ENCODE data around the gene APPBP2.
A peak's percentile ranks its signal among the peaks of the same experiment; 100 is the strongest.
"Not testable (repeated sequence)": the region's sequence is repeated elsewhere in the genome, so short reads cannot be mapped to it uniquely, and the experiment has no call there.

The APPBP2 gene, protein sequence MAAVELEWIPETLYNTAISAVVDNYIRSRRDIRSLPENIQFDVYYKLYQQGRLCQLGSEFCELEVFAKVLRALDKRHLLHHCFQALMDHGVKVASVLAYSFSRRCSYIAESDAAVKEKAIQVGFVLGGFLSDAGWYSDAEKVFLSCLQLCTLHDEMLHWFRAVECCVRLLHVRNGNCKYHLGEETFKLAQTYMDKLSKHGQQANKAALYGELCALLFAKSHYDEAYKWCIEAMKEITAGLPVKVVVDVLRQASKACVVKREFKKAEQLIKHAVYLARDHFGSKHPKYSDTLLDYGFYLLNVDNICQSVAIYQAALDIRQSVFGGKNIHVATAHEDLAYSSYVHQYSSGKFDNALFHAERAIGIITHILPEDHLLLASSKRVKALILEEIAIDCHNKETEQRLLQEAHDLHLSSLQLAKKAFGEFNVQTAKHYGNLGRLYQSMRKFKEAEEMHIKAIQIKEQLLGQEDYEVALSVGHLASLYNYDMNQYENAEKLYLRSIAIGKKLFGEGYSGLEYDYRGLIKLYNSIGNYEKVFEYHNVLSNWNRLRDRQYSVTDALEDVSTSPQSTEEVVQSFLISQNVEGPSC

DNA sequence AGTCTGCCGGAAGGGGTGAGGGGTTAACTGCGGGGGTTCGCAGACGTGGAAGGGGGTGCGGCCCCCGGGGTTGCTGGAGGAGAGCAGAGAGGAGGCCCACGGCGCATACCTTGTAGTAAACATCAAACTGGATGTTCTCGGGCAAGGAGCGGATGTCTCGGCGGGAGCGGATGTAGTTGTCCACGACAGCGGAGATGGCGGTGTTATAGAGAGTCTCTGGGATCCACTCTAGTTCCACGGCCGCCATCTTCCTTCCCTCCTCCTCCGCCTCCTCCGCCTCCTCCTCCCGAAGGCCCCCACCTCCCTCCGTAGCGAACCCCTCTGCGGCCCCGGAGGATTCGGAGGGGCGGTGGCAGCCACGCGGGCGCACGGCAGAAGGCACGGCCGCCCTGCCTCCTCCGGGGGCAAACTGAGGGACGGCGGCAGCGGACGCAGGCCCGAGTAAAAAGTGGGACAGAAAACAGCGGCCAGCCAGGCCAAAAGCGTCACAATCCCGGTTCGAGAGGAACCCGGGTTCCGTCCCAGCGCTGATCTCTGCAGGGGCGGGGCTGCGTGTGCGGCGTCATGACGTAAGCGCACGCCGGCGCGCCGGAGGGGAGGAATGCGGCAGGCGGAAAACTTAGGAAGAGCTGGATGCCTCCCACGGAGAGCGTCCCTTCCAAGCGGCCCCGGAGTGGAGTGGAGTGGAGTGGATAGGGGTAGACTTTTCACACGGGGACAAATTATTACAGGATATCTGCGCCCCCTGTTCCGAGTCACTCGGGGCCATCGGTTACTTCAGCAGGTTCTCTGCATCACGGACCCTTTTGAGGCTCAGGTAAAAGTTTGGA lies at the start of gene APPBP2:
TSS of gene APPBP2 (minus strand) at position 558 of the 830 bp plus-strand sequence. CDS start at position 247, 311 bp downstream.
- intact Hi-C loops (cut with DNase I): loop anchor here (10.0 kb wide), 2 partner anchors 79 to 81 kb away; partner anchors contain the start of gene PPM1D

DNA sequence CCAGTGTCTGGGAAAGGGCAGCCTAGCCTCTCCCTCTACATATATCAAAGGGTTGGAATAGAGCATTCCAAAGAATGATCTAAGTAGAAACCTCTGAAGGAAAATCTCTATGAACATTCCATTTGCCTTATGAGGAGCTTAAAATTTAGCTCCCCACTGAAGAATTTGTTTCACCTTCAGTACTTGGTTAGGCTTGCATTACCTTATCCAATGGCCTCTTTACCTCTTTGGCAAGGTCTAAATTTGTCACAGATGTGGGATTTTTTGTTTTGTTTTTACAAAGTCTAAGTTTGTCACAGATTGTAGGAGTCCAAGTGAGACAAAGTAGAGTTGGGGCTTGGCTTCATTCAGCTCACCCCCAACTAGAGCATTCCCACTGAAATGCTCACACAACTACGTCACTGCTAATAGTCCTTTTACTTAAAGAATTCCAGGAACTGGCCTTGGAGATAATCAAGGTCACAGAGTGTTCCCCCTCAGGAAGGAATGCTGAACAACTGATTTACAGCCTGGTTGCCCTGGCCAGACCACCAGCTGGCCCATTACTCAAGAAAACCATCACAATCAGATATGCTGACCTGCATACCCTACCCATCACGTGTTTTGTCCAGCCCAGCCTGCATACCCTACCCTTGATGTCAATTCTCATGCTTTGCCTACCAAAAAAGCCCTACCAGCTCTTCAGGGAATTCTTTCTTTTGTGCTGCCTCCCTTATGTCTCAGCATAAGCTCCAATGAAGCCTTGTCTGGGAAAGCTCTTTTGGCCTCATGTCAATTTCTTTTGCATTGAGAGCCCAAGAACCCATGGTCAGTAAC lies 47.4 kb upstream of the APPBP2 start:
- intact Hi-C loops (cut with DNase I): loop anchor here (5.0 kb wide), 1 partner anchor 64 kb away; no protein-coding TSS in a partner anchor
- DNase-seq: no peak

More for the DNA sequence above, at the start of gene APPBP2:
- peak; percentile 77 to 96 (median 91) for DNase-seq

DNA sequence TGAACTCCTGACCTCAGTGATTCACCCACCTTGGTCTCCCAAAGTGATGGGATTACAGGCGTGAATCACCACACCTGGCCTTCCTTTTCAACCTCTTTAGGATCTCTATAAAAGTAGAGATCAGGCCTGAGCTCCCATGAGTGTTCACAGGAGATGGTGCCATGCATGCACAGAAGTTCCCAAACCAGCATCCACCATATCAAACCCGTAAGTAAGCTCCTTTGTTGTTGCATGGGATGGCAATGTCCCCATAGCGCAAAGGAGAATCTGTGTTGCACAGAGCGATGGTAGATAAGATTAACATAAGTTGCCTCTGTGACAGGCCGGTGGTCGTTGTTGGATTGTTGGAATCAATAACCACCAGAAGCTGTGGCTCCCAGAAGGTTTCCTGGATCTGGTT lies 39.2 kb upstream of the APPBP2 start:
- intact Hi-C loops (cut with DNase I): no loop called here
- no peak for DNase-seq

DNA sequence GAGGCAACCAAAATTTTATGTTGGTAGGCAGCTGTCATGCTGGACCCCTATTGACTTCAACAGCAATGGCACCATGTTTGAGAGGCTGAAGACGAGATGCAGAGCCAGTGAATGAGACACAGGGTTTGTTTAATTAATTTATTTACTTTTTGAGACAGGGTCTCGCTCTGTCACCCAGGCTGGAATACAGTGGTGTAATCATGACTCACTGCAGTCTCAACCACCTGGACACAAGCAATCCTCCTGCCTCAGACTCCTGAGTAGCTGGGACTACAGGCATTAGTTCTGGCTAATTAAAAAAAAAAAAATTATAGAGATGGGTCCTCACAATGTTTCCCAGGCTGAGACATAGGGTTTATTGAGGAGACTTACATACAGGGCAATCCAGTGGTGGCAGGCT lies 37.7 kb upstream of the APPBP2 start:
- no peak for DNase-seq
- intact Hi-C loops (cut with DNase I): no loop called here

DNA sequence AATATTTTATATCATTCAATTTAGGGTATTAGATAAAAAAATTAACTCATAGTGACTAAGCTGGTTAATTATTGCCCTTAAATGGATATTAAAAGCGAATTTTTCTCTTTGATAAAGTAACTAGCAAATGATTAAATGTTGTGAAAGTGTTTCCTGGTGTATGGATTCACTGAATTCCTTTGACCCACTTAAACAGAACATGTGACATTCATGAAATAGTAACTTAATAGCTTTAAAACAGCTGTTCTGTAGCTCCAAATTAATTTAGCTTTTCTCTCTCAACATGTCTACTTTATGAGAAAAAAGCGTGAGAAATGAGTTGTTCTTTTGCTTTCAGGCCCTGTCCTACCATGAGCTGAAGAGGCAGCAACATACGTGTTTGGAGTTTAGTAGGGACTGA lies 36.4 kb upstream of the APPBP2 start:
- DNase-seq: no peak
- intact Hi-C loops (cut with DNase I): no loop called here

DNA sequence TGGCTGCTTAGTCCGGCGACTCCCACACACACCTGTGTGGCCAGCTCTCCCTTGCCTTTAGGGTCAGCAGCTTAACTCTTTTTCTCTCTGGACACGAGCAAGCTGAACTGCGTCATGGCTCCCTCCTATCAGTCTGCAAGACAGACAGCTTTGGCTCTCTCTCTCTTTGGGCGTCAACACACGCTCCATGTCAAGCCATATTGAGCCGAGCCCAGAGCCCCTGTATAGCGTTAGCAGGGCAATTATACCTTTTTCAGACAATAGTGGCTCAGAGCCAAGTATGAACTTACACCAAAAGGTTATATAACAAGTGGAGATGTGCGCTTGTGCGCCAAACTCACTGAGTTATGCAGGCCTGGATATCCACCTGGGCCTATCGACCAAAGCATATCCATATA lies 34.8 kb upstream of the APPBP2 start:
- DNase-seq: no peak

DNA sequence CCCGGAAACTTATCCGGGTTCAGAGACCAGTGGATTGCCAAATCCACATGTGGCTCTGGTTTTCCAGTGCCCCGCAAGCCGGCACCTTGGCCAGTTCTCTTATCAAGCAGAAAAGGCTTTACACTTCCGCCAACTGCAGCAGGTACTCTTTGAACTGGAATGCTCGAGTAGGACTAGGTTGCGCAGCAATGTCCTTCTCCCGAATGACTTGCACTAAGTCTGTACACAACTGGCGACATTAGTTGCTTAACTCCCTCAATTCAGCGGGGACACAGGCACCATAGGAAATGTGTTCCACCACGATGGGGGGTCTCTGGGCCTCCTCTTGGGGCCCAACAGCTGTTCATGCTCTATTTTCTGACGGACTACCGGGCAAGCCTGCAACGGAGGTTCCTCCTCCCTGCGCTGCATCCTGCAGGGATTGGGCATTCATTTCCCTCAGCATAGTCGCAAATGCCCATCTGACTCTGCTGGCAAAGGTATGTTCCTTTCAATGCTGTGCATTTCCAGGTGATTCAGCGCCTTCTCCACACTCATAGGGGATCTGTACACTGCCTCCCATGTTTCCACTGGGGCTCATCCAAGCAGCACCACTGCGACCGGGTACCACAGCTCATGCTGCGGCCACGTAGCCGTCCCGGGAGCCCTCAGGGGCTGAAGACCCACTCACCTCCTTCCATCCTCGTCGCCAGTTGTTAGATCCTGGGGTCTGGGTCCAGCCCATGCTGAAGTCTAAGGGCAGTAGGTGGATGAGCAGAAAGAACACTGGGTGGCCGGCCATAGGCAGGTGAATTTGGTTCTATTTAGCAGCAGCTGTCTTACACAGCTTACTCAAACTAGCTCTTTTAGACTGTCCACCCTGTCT lies 34.2 kb upstream of the APPBP2 start:
- intact Hi-C loops (cut with DNase I): no loop called here
- DNase-seq: no peak

More for the DNA sequence above, 34.8 kb upstream of the APPBP2 start:
- intact Hi-C loops (cut with DNase I): no loop called here

DNA sequence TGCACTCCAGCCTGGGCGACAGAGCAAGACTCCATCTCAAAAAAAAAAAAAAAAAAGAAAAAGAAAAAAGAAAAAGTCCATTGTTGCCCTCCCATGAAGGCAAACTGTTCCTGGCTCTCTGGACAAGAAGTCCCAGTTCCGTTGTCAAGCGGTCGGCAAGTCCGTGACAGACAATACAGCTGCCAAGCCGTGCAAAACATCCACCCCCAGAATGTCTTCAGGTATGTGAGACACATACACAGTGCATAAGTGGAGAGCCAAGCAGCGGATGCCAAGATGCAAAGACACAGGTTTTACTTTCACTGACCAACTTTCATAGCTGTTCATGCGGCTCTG lies 33.6 kb upstream of the APPBP2 start:
- intact Hi-C loops (cut with DNase I): no loop called here
- DNase-seq: no peak

DNA sequence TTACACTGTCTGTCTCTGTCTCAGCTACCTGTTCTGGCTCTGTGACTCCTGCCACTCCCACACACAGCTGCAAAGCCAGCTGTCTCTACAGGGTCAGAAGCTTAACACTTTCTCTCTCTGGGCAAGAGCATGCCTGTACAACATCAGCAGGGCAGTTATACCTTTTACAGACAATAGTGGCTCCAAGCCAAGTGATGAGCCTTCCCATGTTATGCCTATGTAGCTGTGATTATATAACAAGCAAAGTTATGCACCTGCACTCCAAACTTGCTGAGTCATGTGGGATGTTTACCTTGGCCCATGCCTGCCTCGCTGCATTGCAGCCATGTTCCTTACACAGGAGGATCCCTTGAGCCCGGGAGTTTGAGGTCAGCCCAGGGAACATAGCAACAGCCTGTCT lies 31.8 kb upstream of the APPBP2 start:
- DNase-seq: no peak
- intact Hi-C loops (cut with DNase I): no loop called here

DNA sequence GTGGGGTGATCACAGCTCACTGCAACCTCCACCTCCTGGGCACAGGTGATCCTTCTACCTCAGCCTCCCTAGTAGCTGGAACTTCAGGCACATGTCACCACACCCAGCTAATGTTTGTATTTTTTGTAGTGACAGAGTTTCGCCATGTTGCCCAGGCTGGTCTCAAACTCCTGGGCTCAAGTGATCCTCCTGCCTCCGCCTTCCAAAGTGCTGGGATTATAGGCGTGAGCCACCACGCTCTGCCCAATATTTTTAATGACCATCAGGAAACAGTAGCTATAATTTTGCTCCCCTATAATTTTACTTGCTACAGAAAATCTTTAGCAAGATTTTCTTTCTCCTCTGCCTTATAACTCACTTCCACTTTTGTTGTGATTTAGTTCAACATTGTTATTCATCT lies 29.7 kb upstream of the APPBP2 start:
- intact Hi-C loops (cut with DNase I): no loop called here
- DNase-seq: no peak

DNA sequence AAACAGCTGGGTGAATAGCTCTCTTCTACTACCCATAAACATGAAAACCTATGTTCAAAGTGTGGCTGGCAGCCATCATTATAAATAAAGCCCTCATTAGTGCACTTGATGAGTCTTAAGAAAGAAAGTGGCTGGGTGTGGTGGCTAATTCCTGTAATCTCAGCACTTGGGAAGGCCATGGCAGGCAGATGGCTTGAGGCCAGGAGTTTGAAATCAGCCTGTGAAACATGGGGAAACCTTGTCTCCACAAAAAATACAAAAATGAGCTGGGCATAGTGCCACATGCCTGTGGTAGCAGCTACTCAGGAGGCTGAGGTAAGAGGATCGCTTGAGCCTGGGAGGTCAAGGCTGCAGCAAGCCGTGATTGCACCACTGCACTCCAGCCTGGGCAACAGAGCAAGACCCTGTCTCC lies 28.3 kb upstream of the APPBP2 start:
- intact Hi-C loops (cut with DNase I): no loop called here
- no peak for DNase-seq

DNA sequence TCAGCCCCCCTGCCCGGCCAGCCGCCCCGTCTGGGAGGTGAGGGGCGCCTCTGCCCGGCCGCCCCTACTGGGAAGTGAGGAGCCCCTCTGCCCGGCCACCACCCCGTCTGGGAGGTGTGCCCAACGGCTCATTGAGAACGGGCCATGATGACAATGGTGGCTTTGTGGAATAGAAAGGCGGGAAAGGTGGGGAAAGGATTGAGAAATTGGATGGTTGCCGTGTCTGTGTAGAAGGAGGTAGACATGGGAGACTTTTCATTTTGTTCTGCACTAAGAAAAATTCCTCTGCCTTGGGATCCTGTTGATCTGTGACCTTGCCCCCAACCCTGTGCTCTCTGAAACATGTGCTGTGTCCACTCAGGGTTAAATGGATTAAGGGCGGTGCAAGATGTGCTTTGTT lies 26.2 kb upstream of the APPBP2 start:
- intact Hi-C loops (cut with DNase I); DNase-seq: not testable (repeated sequence)

DNA sequence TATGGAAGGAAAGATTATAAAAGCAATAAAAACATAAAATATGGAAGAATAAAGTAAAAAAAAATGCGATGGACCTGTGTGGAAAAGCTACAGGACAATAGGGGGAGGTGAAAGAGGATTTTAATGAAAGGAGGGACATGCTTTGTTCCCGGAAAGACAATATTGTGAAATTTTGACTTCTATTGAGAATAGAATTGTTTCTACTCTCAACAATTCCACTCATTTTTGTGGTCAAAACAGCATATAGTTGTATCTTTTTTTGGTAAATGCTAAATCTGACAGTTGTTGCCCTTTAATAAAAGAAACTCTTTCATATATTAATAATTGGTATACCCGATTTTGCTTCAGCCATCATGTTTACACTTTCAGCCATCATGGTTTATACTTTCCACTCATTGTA lies 22.9 kb upstream of the APPBP2 start:
- intact Hi-C loops (cut with DNase I): no loop called here
- no peak for DNase-seq

DNA sequence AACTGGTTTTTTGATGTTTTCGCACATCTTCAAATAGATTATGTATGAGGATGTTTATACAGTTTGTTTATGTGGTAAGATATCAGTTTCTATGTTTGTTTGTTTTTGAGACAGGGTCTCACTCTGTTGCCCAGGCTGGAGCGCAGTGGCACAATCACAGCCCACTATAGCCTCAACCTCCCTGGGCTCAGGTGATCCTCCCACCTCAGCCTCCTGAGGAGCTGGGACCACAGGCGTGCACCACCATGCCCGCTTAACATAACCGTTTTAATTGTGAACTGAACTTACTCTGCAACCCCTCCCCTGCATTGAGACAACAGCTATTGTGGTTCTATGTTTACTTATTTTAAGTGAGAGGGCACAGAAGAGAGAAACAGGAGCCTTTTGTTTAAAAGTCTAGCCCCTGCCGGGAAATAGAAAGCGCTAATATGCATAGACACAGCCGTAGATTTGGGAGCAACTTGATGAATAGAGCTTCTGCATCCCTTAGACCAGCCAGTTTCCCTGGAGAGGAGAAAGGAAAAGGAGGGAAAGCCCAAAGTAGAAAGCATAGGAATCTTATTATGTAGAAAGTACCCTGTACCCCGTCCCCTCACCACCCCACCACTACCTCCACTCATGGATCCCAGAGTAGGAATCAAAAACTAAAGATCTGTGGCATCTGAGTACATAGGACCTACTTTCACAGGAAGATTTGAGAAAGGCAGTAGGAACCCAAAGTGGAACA lies 19.6 kb upstream of the APPBP2 start:
- peak in 1 of 42 donors; percentile 8 for DNase-seq
- intact Hi-C loops (cut with DNase I): no loop called here

DNA sequence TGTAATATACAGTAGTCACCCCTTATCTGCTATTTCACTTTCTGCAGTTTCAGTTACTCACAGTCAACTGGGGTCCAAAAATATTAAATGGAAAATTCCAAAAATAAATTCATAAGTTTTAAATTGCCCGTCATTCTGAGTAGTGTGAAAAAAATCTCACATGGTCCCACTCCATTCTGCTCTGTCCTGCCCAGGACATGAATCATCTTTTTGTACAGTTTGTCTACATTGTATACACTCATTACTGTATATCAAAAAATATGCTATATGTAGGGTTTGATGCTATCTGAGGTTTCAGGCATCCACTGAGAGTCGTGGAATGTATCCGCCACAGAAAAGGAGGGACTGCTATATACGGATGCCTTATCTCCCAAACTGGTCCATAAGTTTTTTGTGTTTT lies 16.0 kb upstream of the APPBP2 start:
- no peak for DNase-seq
- intact Hi-C loops (cut with DNase I): no loop called here

DNA sequence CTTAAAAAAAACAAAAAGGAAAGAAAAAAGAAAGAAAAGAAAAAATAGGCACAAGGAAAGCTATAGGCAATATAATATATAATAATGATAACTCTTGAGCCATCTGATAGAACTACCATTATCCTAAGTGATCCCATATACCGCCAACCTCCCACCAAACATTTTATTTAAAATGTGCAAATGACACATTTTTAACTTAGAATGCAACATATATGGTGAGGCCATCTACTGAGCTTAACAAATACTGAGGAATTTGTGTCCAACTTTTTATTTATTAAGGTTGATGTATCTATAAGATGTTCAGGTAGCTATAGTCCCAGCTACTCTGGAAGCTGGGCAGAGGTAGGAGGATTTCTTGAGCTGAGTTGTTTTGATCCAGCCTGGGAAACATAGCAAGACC lies 14.4 kb upstream of the APPBP2 start:
- no peak for DNase-seq
- intact Hi-C loops (cut with DNase I): no loop called here

DNA sequence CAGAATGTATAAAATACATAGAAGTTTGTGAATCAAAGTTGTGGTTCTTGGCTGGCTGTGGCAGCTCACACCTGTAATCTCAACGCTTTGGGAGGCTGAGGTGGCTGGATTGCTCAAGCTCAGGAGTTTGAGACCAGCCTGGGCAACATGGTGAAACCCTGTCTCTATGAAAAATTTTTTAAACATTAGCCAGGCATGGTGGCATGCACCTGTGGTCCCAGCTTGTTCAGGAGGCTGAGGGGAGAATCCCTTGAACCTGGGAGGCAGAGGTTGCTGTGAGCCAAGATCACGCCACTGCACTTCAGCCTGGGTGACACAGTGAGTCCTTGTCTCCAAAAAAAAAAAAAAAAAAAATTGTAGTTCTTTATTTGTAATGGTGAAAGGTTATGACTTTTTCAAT lies 13.8 kb upstream of the APPBP2 start:
- intact Hi-C loops (cut with DNase I): no loop called here
- no peak for DNase-seq

DNA sequence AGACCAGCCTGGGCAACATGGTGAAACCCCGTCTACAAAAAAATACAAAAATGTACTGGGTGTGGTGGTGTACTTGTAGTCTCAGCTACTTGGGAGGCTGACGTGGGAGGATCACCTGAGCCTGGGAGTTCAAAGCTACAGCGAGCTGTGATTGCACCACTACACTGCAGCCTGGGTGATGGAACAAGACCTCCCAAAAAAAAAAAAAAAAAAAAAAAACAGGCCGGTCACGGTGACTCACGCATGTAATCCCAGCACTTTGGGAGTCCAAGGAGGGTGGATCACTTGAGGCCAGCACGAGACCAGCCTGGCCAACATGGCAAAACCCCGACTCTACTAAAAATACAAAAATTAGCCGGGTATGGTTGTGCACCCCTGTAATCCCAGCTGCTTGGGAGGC lies 12.7 kb upstream of the APPBP2 start:
- intact Hi-C loops (cut with DNase I): no loop called here
- no peak for DNase-seq

Measured in head of caudate nucleus (tissue), 42 donors.